Right cardiac atrium (tissue), 5 donors: ENCODE data around the gene SFXN2. TPM values are rescaled to one million over a fixed set of nuclear protein-coding genes. Genes with fewer than 3 reads are reported as not detected.
"Not testable (repeated sequence)": the region's sequence is repeated elsewhere in the genome, so short reads cannot be mapped to it uniquely, and the experiment has no call there.

ENCODE experiments used
- ATAC-seq, 2 donors: fragments of 200-7000 bp; cut with Tn5 transposase; one replicate each; pipeline versions ENCODE4 v1.8.0 to v1.9.1; 2020; ENCODE audit warnings: moderate library complexity in 2 of 2, mild to moderate bottlenecking in 1 of 2
- DNase-seq, 3 donors: peaks; one replicate each; pipeline ENCODE4 v3.0.0-alpha.2; 2020
- H3K27ac ChIP-seq: one replicate; pipeline ENCODE4 v1.5.1; 2013; ENCODE audit warnings: mild to moderate bottlenecking, low read length, control low read depth, moderate library complexity
- H3K27me3 ChIP-seq: one replicate; pipeline ENCODE4 v1.6.1; 2013; ENCODE audit not compliant: control insufficient read depth, insufficient read depth
- H3K4me1 ChIP-seq: one replicate; pipeline ENCODE4 v1.6.1; 2013; ENCODE audit warnings: low read length; ENCODE audit not compliant: control insufficient read depth, insufficient read depth
- H3K4me3 ChIP-seq: one replicate; pipeline ENCODE4 v1.5.1; 2013; ENCODE audit warnings: low read length, control low read depth
- H3K9me3 ChIP-seq: one replicate; pipeline ENCODE4 v1.6.1; 2013; ENCODE audit warnings: low read length; ENCODE audit not compliant: control insufficient read depth
- WGBS: extraction: QIAGEN DNeasy Blood & Tissue Kit; methylation state at CpG from one replicate; pipeline ENCODE4 v1.1.7; 2013; 5-methylcytosine and 5-hydroxymethylcytosine counted together
- intact Hi-C, 4 donors: fragments of 100-400 bp; cut with DNase I; formaldehyde crosslinking; loops; one replicate each; pipeline versions ENCODE4 v1.11.0 to v1.14.0; 2022 to 2023
- polyA plus RNA-seq: library from polyadenylated mRNA; stranded (reverse); fragments of 200-250 nt; gene quantifications from one replicate; pipeline ENCODE4 v1.2.3, GENCODE V29; 2013
- total RNA-seq, 4 donors: library from RNA; stranded (reverse); fragmentation: NEBNext Ultra II Directional; extraction: Animal tissue kit (Norgen Biotek cat#: 25700); gene quantifications; one replicate each; pipeline ENCODE4 v1.2.1, GENCODE V29; 2021
- donor health status: healthy with polysubstance abuse.
- donor health status: DM: no; HTN: yes; CAD: no.
- donor health status: DM: no; HTN: no; CAD: no.
- donor health status: DM: no; HTN: yes; CAD: no; lungs with severe emphysema.
- donor health status: DM: yes; HTN: yes; CAD: no.

Gene SFXN2
- total and polyA plus RNA-seq, 5 donors: 1.8 to 4.8 (median 2.3) TPM

DNA sequence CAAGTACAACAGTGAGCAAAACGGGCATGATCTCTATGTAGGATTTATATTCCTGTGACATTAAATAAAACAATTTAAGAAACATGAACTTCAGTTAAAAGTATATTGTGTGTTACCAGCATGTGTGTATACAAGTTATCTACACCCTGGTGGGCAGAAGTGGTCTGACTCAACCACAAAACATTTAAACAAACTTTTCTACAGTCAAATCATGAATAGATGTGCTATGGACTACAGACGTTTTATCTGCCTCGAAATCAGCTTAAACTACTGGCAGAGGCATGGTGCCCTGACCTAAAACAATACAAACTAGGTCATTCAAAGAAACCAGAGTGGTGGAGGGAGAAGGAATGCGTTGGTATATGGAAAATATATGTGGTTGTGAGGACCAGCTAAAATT is 3.8 kb upstream of the SFXN2 start:
- Histone ChIP-seq H3K4me1 (no peaks in the 10 kb centered on the region), H3K9me3 (no peaks in the 10 kb centered on the region), H3K4me3 (no peak overlapping the region), H3K27ac (no peak overlapping the region), H3K27me3 (no peaks in the 10 kb centered on the region)
- DNase-seq (no peak), ATAC-seq (no peak)
- 57% methylated on average over 4 of the region's 4 CpGs for WGBS
- intact Hi-C loops: loop anchor here in 2 of 4 donors (5.0 kb wide), 2 partner anchors 38 to 63 kb away; no protein-coding TSS in a partner anchor

DNA sequence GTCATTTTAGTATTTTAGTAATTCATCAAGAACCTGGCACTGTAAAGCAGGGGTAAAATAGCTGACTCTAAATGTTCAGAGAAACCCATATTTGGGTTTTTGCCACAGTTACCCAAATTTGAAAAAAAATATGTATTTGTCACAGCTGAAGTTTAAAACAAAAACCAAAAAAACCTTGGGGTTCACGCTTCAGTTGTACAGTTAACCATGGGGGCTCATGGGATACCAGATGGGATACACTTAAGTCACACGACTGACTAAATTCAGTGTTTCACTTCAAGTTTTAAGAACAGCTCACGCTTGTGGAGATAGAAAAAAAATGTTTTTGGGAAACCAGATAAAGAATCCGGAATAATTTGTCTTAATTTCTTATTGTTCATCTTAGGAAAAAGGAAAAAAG is 2.3 kb upstream of the SFXN2 start:
- 74% methylated on average over 4 of the region's 4 CpGs for WGBS
- H3K9me3 ChIP-seq: no peaks in the 10 kb centered on the region
- no peak overlapping the region for H3K4me3 ChIP-seq
- no peak for ATAC-seq
- no peak overlapping the region for H3K27ac ChIP-seq
- DNase-seq: no peak
- no peaks in the 10 kb centered on the region for H3K4me1 ChIP-seq
- intact Hi-C loops: loop anchor here in 2 of 4 donors (5.0 kb wide), 2 partner anchors 40 to 65 kb away; no protein-coding TSS in a partner anchor
- no peaks in the 10 kb centered on the region for H3K27me3 ChIP-seq

DNA sequence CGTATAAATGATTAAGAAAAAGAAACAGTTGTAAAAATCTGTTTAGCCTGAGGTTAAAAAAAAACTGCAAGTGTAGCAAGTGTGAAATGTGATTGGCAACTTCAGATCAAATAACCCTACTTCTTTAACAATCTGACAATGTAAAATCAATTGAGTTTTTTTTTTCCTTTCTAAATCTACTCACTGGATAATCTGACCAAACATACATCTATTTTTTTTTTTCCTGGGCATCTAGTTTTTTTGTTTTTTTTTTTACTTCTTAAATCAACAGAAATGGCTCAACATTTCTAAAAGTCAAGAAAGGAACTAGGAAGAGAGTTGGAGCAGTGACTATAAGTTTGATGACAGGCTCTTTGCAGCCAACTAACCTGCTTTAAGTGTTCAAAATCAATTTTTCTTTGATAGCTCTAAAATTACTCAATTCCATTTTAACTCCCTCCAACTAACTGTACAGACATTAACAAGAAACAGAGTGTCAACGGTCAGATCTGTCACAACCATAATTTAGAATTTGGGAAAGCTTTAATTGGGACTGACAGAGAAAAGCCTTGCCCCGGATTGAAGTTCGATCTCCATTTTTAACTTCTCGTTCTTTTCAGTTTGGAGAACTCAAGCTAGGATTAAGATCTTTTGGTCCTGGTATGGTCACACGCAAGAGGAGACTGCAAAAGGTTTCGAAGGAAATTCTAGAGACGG is 1.4 kb upstream of the SFXN2 start:
- Histone ChIP-seq H3K4me3 (peak overlapping the region; percentile 82), H3K9me3 (no peaks in the 10 kb centered on the region), H3K27me3 (no peaks in the 10 kb centered on the region), H3K4me1 (no peaks in the 10 kb centered on the region), H3K27ac (peak overlapping the region; percentile 44)
- intact Hi-C loops: loop anchor here in 2 of 4 donors (5.0 kb wide), 2 partner anchors 41 to 66 kb away; no protein-coding TSS in a partner anchor
- no peak for DNase-seq
- ATAC-seq: no peak
- 8% methylated on average over 8 of the region's 8 CpGs for WGBS

GRCh38 chr10:102713539-102713813 is 960 bp upstream of the SFXN2 start:
- DNase-seq: no peak
- intact Hi-C loops: loop anchor here in 2 of 4 donors (5.0 kb wide), 2 partner anchors 41 to 66 kb away; no protein-coding TSS in a partner anchor
- ATAC-seq: peak; percentile 39 to 67
- no peaks in the 10 kb centered on the region for H3K27me3 ChIP-seq
- H3K4me1 ChIP-seq: peaks cover under 1% of the 10 kb centered on the region
- H3K27ac ChIP-seq: peak overlapping the region; percentile 86
- WGBS: under 1% methylated on average over 13 of the region's 13 CpGs
- no peaks in the 10 kb centered on the region for H3K9me3 ChIP-seq
- peak overlapping the region; percentile 82 for H3K4me3 ChIP-seq

- ATAC-seq (peak; percentile 98 to 99), DNase-seq (peak; percentile 99 to 100 (median 99))
- intact Hi-C loops: loop anchor here in 2 of 4 donors (5.0 kb wide), 2 partner anchors 42 to 67 kb away; no protein-coding TSS in a partner anchor
- H3K27me3 ChIP-seq: no peaks in the 10 kb centered on the region
- peak within 1 kb of the TSS; percentile 86 for H3K27ac ChIP-seq
- H3K4me1 ChIP-seq: peaks cover 2% of the 10 kb centered on the region
- WGBS: under 1% methylated on average over 62 of the region's 62 CpGs
- no peaks in the 10 kb centered on the region for H3K9me3 ChIP-seq
- H3K4me3 ChIP-seq: peak within 1 kb of the TSS; percentile 82
These were observed 419 bp upstream of the SFXN2 start, which contains the start of gene ARL3 for GRCh38 chr10:102713814-102714620. ARL3 (minus strand) TSS chr10:102714397; CDS start chr10:102714275, 122 bp downstream.

GRCh38 chr10:102715880-102716279 is 1.4 kb downstream of the SFXN2 start:
- no peak overlapping the region for H3K27ac ChIP-seq
- H3K4me3 ChIP-seq: no peak overlapping the region
- peaks cover 2% of the 10 kb centered on the region for H3K4me1 ChIP-seq
- H3K9me3 ChIP-seq: no peaks in the 10 kb centered on the region
- ATAC-seq: no peak
- intact Hi-C loops: no loop called here
- DNase-seq: no peak
- 88% methylated on average over 1 of the region's 1 CpG for WGBS
- no peaks in the 10 kb centered on the region for H3K27me3 ChIP-seq

DNA sequence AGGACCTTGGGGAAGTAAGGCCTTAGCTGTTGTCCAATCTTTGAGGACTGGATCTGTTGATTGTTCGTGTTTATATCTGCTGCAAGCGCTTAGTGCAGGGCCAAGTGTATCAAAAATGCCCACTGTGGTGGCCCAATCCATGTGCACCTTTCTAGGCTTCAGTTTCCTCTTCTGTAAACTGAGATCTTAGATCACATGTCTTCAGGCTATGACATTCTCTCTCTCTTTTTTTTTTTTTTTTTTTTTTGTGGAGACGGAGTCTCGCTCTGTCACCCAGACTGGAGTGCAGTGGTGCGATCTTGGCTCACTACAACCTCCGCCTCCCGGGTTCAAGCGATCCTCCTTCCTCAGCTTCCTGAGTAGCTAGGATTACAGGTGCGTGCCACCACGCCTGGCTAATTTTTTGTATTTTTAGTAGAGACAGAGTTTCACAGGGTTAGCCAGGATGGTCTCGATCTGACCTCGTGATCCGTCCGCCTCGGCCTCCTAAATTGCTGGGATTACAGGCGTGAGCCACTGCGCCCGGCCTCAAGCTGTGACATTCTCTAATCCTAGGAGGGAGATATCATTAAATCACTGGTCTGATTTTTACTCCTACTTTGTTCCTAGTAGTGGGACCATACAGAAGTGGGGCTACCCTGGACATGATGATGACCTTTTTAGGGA is 2.6 kb downstream of the SFXN2 start:
- H3K27ac ChIP-seq, DNase-seq, intact Hi-C loops, H3K27me3 ChIP-seq, H3K4me1 ChIP-seq, H3K9me3 ChIP-seq, ATAC-seq, H3K4me3 ChIP-seq: not testable (repeated sequence)
- 96% methylated on average over 18 of the region's 18 CpGs for WGBS

- Histone ChIP-seq H3K4me1 (peaks cover 2% of the 10 kb centered on the region), H3K4me3 (no peak overlapping the region), H3K27ac (peak overlapping the region; percentile 20), H3K9me3 (no peaks in the 10 kb centered on the region), H3K27me3 (no peaks in the 10 kb centered on the region)
- peak in 1 of 3 donors; percentile 56 for DNase-seq
- no peak for ATAC-seq
- WGBS: 35% methylated on average over 3 of the region's 3 CpGs
- intact Hi-C loops: no loop called here
These were observed 3.8 kb downstream of the SFXN2 start for GRCh38 chr10:102718220-102718619.

DNA sequence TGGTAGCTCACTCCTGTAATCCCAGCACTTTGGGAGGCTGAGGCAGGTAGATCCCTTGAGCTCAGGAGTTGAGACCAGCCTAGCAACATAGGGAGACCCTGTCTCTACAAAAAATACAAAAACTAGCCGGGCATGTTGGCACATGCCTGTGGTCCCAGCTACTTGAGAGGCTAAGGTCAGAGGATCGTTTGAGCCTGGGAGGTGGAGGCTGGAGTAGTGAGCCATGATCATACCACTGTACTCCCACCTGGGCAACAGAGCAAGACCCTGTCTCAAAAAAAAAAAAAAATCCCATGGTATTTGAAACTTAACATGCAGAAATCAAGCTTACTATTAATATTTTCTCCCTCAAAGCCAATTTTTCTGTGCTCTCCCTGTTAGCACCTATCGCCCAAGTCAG is 5.9 kb downstream of the SFXN2 start:
- no peak overlapping the region for H3K27ac ChIP-seq
- H3K4me3 ChIP-seq: no peak overlapping the region
- DNase-seq (no peak), ATAC-seq (no peak)
- no peaks in the 10 kb centered on the region for H3K27me3 ChIP-seq
- H3K4me1 ChIP-seq: peaks cover 2% of the 10 kb centered on the region
- no peaks in the 10 kb centered on the region for H3K9me3 ChIP-seq
- intact Hi-C loops: no loop called here
- WGBS: 92% methylated on average over 3 of the region's 3 CpGs

DNA sequence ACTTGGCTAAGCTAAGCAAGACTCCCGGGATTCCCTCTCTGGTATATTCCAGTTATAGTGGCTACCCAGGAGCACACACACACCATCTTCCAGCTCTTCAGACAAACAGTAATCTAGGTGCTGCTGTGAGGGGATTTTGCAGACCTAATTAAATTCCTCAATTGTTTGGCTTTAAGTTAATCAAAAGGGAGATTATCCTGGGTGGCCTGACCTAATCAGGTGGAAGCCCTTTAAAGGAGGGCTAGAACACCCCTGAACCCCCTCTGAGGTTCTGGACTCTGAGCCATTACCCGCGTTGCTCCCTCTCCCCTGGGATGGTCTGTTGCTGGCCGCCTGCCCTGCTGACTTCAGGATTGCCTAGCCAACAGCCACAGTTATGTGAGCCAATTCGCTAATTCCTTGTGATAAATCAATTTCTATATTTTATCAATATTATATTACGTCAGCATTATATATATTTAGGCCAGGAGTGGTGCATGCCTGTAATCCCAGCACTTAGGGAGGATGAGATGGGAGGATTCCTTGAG is 6.4 kb downstream of the SFXN2 start:
- 57% methylated on average over 6 of the region's 6 CpGs for WGBS
- DNase-seq (peak in 2 of 3 donors; percentile 70 to 75), ATAC-seq (no peak)
- no peak overlapping the region for H3K27ac ChIP-seq
- H3K27me3 ChIP-seq: no peaks in the 10 kb centered on the region
- H3K9me3 ChIP-seq: no peaks in the 10 kb centered on the region
- intact Hi-C loops: no loop called here
- H3K4me3 ChIP-seq: no peak overlapping the region
- H3K4me1 ChIP-seq: peaks cover 2% of the 10 kb centered on the region
